KMS-11 (cell line): ENCODE measurements around the gene SMOC2.

Experiments used
- H2AFZ ChIP-seq: fragments of 200-600 bp; sonication (generic); 2 replicates; pipeline ENCODE4 v1.6.1; 2016; ENCODE audit warnings: antibody characterized with exemption, mixed run types, low read depth
- H3K27ac ChIP-seq: fragments of 200-600 bp; sonication (generic); 2 replicates; pipeline ENCODE4 v1.6.1; 2016; ENCODE audit warnings: mild to moderate bottlenecking, mixed run types
- H3K27me3 ChIP-seq: fragments of 200-600 bp; sonication (generic); 2 replicates; pipeline ENCODE4 v1.6.1; 2017; ENCODE audit warnings: mild to moderate bottlenecking, low read depth, mixed run types, moderate library complexity; ENCODE audit not compliant: insufficient read depth
- H3K36me3 ChIP-seq: fragments of 200-600 bp; sonication (generic); 2 replicates; pipeline ENCODE4 v1.6.1; 2017; ENCODE audit warnings: mild to moderate bottlenecking, mixed run types; ENCODE audit not compliant: insufficient read depth
- H3K4me1 ChIP-seq: fragments of 200-600 bp; sonication (generic); 2 replicates; pipeline ENCODE4 v1.6.1; 2016; ENCODE audit warnings: mild to moderate bottlenecking, low read depth, mixed run types; ENCODE audit not compliant: poor library complexity, severe bottlenecking
- H3K4me2 ChIP-seq: fragments of 200-600 bp; sonication (generic); 2 replicates; pipeline ENCODE4 v1.7.0; 2016; ENCODE audit warnings: mild to moderate bottlenecking, mixed run types
- H3K4me3 ChIP-seq: fragments of 200-600 bp; sonication (generic); IDR thresholded peaks from 2 replicates; pipeline ENCODE4 v1.6.1; 2017; ENCODE audit warnings: low read depth, low read length, mixed read lengths; ENCODE audit not compliant: insufficient read depth
- H3K79me2 ChIP-seq: fragments of 200-600 bp; sonication (generic); 2 replicates; pipeline ENCODE4 v1.6.1; 2016; ENCODE audit warnings: low read depth, mixed run types; ENCODE audit not compliant: insufficient read depth
- H3K9ac ChIP-seq: fragments of 200-600 bp; sonication (generic); 2 replicates; pipeline ENCODE4 v1.6.1; 2016; ENCODE audit warnings: mild to moderate bottlenecking, mixed run types
- H4K20me1 ChIP-seq: fragments of 200-600 bp; sonication (generic); 2 replicates; pipeline ENCODE4 v1.6.1; 2016; ENCODE audit warnings: mild to moderate bottlenecking, mixed run types; ENCODE audit not compliant: insufficient read depth
- TF ChIP-seq, protein P1 (sequence below): fragments of 200-600 bp; sonication (generic); conservative IDR thresholded peaks from 2 replicates; pipeline ENCODE4 v1.6.1; 2017; ENCODE audit warnings: low read depth, mild to moderate bottlenecking, antibody characterized with exemption, low read length, moderate library complexity, mixed read lengths

Gene SMOC2

DNA sequence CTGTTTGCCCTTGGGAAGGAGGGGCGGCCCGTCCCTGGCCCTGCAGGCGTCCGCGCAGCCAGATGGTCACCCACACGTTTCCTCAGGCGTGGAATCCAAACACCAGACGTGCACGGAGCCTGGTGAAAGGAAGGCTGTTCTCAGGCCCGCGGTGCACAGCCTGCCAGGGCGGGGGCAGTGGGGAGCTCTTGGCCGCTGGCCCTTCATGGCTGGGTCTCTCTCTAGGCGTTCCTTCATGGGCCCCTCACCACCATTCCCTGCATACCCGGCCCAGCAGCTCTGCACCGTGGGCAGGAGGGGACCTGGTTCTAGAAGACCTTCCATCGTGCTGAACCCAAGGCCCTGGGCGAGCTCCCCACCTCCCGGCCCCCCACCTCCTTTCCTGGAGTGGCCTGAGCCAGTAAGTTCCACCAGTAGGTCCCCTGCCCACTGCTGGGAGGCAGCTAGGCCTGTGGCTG is 30.4 kb upstream of the SMOC2 start:
- TF ChIP-seq, protein P1, sequence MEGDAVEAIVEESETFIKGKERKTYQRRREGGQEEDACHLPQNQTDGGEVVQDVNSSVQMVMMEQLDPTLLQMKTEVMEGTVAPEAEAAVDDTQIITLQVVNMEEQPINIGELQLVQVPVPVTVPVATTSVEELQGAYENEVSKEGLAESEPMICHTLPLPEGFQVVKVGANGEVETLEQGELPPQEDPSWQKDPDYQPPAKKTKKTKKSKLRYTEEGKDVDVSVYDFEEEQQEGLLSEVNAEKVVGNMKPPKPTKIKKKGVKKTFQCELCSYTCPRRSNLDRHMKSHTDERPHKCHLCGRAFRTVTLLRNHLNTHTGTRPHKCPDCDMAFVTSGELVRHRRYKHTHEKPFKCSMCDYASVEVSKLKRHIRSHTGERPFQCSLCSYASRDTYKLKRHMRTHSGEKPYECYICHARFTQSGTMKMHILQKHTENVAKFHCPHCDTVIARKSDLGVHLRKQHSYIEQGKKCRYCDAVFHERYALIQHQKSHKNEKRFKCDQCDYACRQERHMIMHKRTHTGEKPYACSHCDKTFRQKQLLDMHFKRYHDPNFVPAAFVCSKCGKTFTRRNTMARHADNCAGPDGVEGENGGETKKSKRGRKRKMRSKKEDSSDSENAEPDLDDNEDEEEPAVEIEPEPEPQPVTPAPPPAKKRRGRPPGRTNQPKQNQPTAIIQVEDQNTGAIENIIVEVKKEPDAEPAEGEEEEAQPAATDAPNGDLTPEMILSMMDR, result no peak
- Histone ChIP-seq H2AFZ (no peak overlapping the region), H3K9ac (no peak overlapping the region), H4K20me1 (no peaks in the 10 kb centered on the region), H3K79me2 (no peaks in the 10 kb centered on the region), H3K4me1 (no peaks in the 10 kb centered on the region), H3K36me3 (no peaks in the 10 kb centered on the region), H3K4me3 (no peak overlapping the region), H3K27me3 (no peaks in the 10 kb centered on the region), H3K4me2 (no peak overlapping the region), H3K27ac (no peak overlapping the region)

DNA sequence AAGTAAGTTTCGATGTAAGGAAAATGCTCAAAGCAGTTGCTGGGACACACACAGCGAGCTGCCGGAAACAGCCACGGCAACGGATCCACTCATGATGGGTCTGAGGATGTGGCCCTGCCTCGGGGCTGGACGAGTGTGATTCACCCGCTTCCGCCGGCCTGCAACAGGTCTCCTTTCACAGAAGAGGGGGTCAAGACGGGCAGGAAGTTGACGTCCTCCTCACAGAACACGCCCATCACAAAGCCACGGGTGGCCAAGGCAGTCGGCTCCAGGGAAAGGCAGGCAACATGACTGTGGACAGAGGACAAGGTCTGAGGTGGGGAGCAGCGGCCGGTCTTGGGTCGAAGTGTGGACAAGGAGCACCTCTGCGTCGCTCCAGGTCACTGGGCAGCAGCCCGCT is 29.9 kb upstream of the SMOC2 start:
- H3K4me3 ChIP-seq, result no peak overlapping the region
- TF ChIP-seq, protein P1, result no peak
- H3K79me2 ChIP-seq, result no peaks in the 10 kb centered on the region
- no peaks in the 10 kb centered on the region for H3K27me3 ChIP-seq
- H3K4me2 ChIP-seq, result no peak overlapping the region
- H4K20me1 ChIP-seq, result no peaks in the 10 kb centered on the region
- H3K27ac ChIP-seq, result no peak overlapping the region
- no peak overlapping the region for H3K9ac ChIP-seq
- no peaks in the 10 kb centered on the region for H3K36me3 ChIP-seq
- H2AFZ ChIP-seq, result no peak overlapping the region
- H3K4me1 ChIP-seq, result no peaks in the 10 kb centered on the region

DNA sequence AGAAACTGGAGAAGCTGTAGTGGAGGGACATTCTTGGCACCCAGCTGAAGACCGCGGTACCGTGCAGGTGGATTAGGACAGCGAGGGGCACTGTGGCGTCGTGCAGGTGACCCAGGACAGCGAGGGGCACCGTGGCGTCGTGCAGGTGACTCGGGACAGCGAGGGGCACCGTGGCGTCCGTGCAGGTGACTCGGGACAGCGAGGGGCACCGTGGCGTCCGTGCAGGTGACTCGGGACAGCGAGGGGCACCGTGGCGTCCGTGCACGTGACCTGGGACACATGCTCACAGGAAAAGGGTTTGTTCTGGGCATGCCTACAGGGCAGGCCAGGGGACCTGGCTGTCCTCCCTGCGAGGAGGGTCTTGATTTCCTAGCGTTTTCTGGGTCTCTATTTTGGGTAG is 29.2 kb upstream of the SMOC2 start:
- H3K4me1 ChIP-seq, result no peaks in the 10 kb centered on the region
- no peak overlapping the region for H3K4me3 ChIP-seq
- no peaks in the 10 kb centered on the region for H3K27me3 ChIP-seq
- no peaks in the 10 kb centered on the region for H3K79me2 ChIP-seq
- H4K20me1 ChIP-seq, result no peaks in the 10 kb centered on the region
- H3K4me2 ChIP-seq, result no peak overlapping the region
- TF ChIP-seq, protein P1, result no peak
- H2AFZ ChIP-seq, result no peak overlapping the region
- H3K36me3 ChIP-seq, result no peaks in the 10 kb centered on the region
- H3K27ac ChIP-seq, result no peak overlapping the region
- H3K9ac ChIP-seq, result no peak overlapping the region

DNA sequence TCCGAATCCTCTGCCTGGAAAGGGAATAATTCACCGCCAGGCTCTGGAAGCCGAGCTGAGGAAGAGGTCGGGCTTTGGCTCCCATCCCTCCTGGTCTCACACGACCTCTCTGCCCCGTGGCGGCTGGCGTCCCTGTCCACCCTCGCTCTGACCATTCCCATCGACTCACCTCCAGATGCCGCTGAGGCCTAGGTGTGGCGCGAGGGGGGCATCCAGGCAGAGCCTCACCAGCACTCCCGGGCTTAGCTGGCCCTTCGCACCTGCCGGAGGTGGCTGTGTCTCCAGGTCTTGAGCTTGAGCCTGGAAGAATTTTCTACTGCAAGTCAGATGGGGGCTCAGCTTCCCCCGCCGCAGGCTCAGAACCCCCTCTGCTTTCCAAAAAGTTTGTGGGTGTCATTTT is 28.5 kb upstream of the SMOC2 start:
- Histone ChIP-seq H3K27me3 (no peaks in the 10 kb centered on the region), H2AFZ (no peak overlapping the region), H3K4me3 (no peak overlapping the region), H3K4me1 (no peaks in the 10 kb centered on the region), H3K79me2 (no peaks in the 10 kb centered on the region), H3K4me2 (no peak overlapping the region), H4K20me1 (no peaks in the 10 kb centered on the region), H3K36me3 (no peaks in the 10 kb centered on the region), H3K27ac (no peak overlapping the region), H3K9ac (no peak overlapping the region)
- TF ChIP-seq, protein P1, result no peak
